Activated T-cell treated with anti-CD3 and anti-CD28 coated beads, Interleukin-2, amount 50 U/mL, for 72 hours (primary cell): ENCODE data around the gene COX14. TPM values are rescaled to one million over a fixed set of nuclear protein-coding genes. Genes with fewer than 3 reads are reported as not detected.

Experiments used
- ATAC-seq, 2 donors: fragments of 150-1000 bp; cut with Tn5 transposase; replicated peaks in 1 of 2; 2 replicates each; pipeline ENCODE4 v1.10.0; 2021; ENCODE audit warnings: moderate library complexity in 2 of 2, mild to moderate bottlenecking in 1 of 2
- DNase-seq, 2 donors: peaks; one replicate each; pipeline ENCODE4 v3.0.0; 2021 to 2022; ENCODE audit warnings: mixed read lengths in 1 of 2
- H3K27ac Mint-ChIP-seq: one replicate; pipeline ENCODE4 v1.8.0; 2022; ENCODE audit warnings: mild to moderate bottlenecking, moderate library complexity, mixed read lengths
- H3K27me3 Mint-ChIP-seq: one replicate; pipeline ENCODE4 v1.8.0; 2022; ENCODE audit warnings: low read depth, mixed read lengths
- H3K36me3 Mint-ChIP-seq, 2 donors: one replicate each; pipeline ENCODE4 v1.8.0; 2022; ENCODE audit warnings: mixed read lengths in 2 of 2, mild to moderate bottlenecking in 1 of 2; ENCODE audit not compliant: insufficient read depth in 2 of 2
- H3K4me1 Mint-ChIP-seq: one replicate; pipeline ENCODE4 v1.8.0; 2022; ENCODE audit warnings: low read depth, mixed read lengths
- H3K4me3 Mint-ChIP-seq, 2 donors: one replicate each; pipeline ENCODE4 v1.8.0; 2022; ENCODE audit warnings: mild to moderate bottlenecking in 2 of 2, mixed read lengths in 2 of 2, moderate library complexity in 2 of 2
- H3K9me3 Mint-ChIP-seq, 2 donors: one replicate each; pipeline ENCODE4 v1.8.0; 2022; ENCODE audit warnings: mixed read lengths in 2 of 2
- total RNA-seq, 2 donors: library from RNA; stranded (reverse); gene quantifications; one replicate each; pipeline ENCODE4 v1.2.3, GENCODE V29; 2022

Gene COX14
- total RNA-seq, 2 donors from 2014 or later = 41.5 to 50.1 TPM

GRCh38 chr12:50088577-50089335 is 23.3 kb upstream of the COX14 start:
- H3K27ac Mint-ChIP-seq = peak overlapping the region; percentile 96
- no peaks in the 10 kb centered on the region for H3K27me3 Mint-ChIP-seq
- peak; percentile 63 to 66 for DNase-seq
- H3K36me3 Mint-ChIP-seq = peaks cover 6 to 15% of the 10 kb centered on the region in 2 donors
- peak; percentile 33 to 37 for ATAC-seq
- peak overlapping the region; percentile 41 to 78 for H3K4me3 Mint-ChIP-seq
- peaks cover 42% of the 10 kb centered on the region for H3K4me1 Mint-ChIP-seq
- H3K9me3 Mint-ChIP-seq = no peaks in the 10 kb centered on the region

- DNase-seq = no peak
- Mint-ChIP-seq H3K4me1 (peaks cover 39% of the 10 kb centered on the region), H3K27ac (no peak overlapping the region), H3K27me3 (no peaks in the 10 kb centered on the region), H3K4me3 (no peak overlapping the region), H3K36me3 (peaks cover 6 to 16% of the 10 kb centered on the region in 2 donors), H3K9me3 (no peaks in the 10 kb centered on the region)
- ATAC-seq = no peak
These were observed 22.3 kb upstream of the COX14 start for GRCh38 chr12:50089730-50090129.

- peaks cover 6 to 17% of the 10 kb centered on the region in 2 donors for H3K36me3 Mint-ChIP-seq
These were observed 21.6 kb upstream of the COX14 start for GRCh38 chr12:50090391-50090790.

GRCh38 chr12:50097952-50098351 is 14.1 kb upstream of the COX14 start:
- Mint-ChIP-seq H3K27ac (no peak overlapping the region), H3K4me1 (no peaks in the 10 kb centered on the region), H3K4me3 (no peak overlapping the region), H3K36me3 (peaks cover 15 to 33% of the 10 kb centered on the region in 2 donors), H3K9me3 (no peaks in the 10 kb centered on the region), H3K27me3 (no peaks in the 10 kb centered on the region)
- ATAC-seq = no peak
- DNase-seq = no peak

More at GRCh38 chr12:50090391-50090790, 21.6 kb upstream of the COX14 start:
- no peak for ATAC-seq
- Mint-ChIP-seq H3K4me3 (no peak overlapping the region), H3K4me1 (peaks cover 37% of the 10 kb centered on the region), H3K27me3 (no peaks in the 10 kb centered on the region), H3K9me3 (no peaks in the 10 kb centered on the region), H3K27ac (no peak overlapping the region)
- no peak for DNase-seq

GRCh38 chr12:50099302-50100008 is 12.6 kb upstream of the COX14 start:
- Mint-ChIP-seq H3K36me3 (peaks cover 15 to 32% of the 10 kb centered on the region in 2 donors), H3K4me1 (peaks cover 5% of the 10 kb centered on the region), H3K4me3 (no peak overlapping the region), H3K9me3 (no peaks in the 10 kb centered on the region), H3K27ac (no peak overlapping the region), H3K27me3 (no peaks in the 10 kb centered on the region)
- no peak for DNase-seq
- no peak for ATAC-seq

- Mint-ChIP-seq H3K9me3 (no peaks in the 10 kb centered on the region), H3K4me3 (no peak overlapping the region), H3K27ac (no peak overlapping the region), H3K36me3 (peaks cover 13 to 30% of the 10 kb centered on the region in 2 donors), H3K4me1 (peaks cover 5% of the 10 kb centered on the region), H3K27me3 (peaks cover 2% of the 10 kb centered on the region)
- no peak for ATAC-seq
- no peak for DNase-seq
These were observed 11.5 kb upstream of the COX14 start for GRCh38 chr12:50100561-50100960.

GRCh38 chr12:50101663-50102062 is 10.4 kb upstream of the COX14 start:
- Mint-ChIP-seq H3K9me3 (no peaks in the 10 kb centered on the region), H3K27me3 (peaks cover 7% of the 10 kb centered on the region), H3K27ac (no peak overlapping the region), H3K36me3 (peaks cover 3 to 20% of the 10 kb centered on the region in 2 donors), H3K4me3 (no peak overlapping the region), H3K4me1 (peaks cover 5% of the 10 kb centered on the region)
- no peak for ATAC-seq
- no peak for DNase-seq

GRCh38 chr12:50102131-50102531 is 9.9 kb upstream of the COX14 start:
- Mint-ChIP-seq H3K36me3 (peaks cover 2 to 17% of the 10 kb centered on the region in 2 donors), H3K27ac (no peak overlapping the region), H3K9me3 (no peaks in the 10 kb centered on the region), H3K4me3 (no peak overlapping the region), H3K27me3 (peaks cover 7% of the 10 kb centered on the region), H3K4me1 (peaks cover 5% of the 10 kb centered on the region)
- DNase-seq (no peak), ATAC-seq (no peak)

- Mint-ChIP-seq H3K36me3 (peaks cover 1 to 10% of the 10 kb centered on the region in 2 donors), H3K9me3 (no peaks in the 10 kb centered on the region), H3K4me3 (no peak overlapping the region), H3K27ac (peak overlapping the region; percentile 0), H3K4me1 (peaks cover 5% of the 10 kb centered on the region), H3K27me3 (peaks cover 7% of the 10 kb centered on the region)
- ATAC-seq (no peak), DNase-seq (no peak)
These were observed 9.3 kb upstream of the COX14 start for GRCh38 chr12:50102646-50103309.

GRCh38 chr12:50103351-50103750 is 8.7 kb upstream of the COX14 start:
- Mint-ChIP-seq H3K4me3 (no peak overlapping the region), H3K9me3 (no peaks in the 10 kb centered on the region), H3K27ac (no peak overlapping the region), H3K36me3 (peaks cover 0 to 7% of the 10 kb centered on the region in 2 donors), H3K4me1 (peaks cover 5% of the 10 kb centered on the region), H3K27me3 (peaks cover 7% of the 10 kb centered on the region)
- no peak for DNase-seq
- no peak for ATAC-seq

- Mint-ChIP-seq H3K4me1 (peaks cover 5% of the 10 kb centered on the region), H3K4me3 (no peak within 1 kb of the TSS), H3K36me3 (peaks cover 0 to 6% of the 10 kb centered on the region in 2 donors), H3K27ac (peak within 1 kb of the TSS; percentile 0), H3K9me3 (no peaks in the 10 kb centered on the region), H3K27me3 (peaks cover 7% of the 10 kb centered on the region)
- peak; percentile 29 to 31 for DNase-seq
- ATAC-seq = peak; percentile 52 to 54
These were observed 8.2 kb upstream of the COX14 start, which contains the start of gene GPD1 for GRCh38 chr12:50103767-50104321. Gene GPD1, plus strand, starts transcription at chr12:50104008. Its CDS starts 43 bp downstream, at chr12:50104051.

- ATAC-seq = no peak
- DNase-seq = no peak
- Mint-ChIP-seq H3K9me3 (no peaks in the 10 kb centered on the region), H3K27me3 (peaks cover 7% of the 10 kb centered on the region), H3K4me3 (no peak overlapping the region), H3K27ac (no peak overlapping the region), H3K4me1 (peaks cover 5% of the 10 kb centered on the region), H3K36me3 (peaks cover 0 to 4% of the 10 kb centered on the region in 2 donors)
These were observed 7.3 kb upstream of the COX14 start for GRCh38 chr12:50104417-50105366.
